ENCODE results near the gene TRPC1. TPM values are rescaled to one million over a fixed set of nuclear protein-coding genes. Genes with fewer than 3 reads are reported as not detected.

The TRPC1 gene
- total and polyA plus RNA-seq, 7 donors, result 0.41 to 2.1 (median 0.78) TPM

DNA sequence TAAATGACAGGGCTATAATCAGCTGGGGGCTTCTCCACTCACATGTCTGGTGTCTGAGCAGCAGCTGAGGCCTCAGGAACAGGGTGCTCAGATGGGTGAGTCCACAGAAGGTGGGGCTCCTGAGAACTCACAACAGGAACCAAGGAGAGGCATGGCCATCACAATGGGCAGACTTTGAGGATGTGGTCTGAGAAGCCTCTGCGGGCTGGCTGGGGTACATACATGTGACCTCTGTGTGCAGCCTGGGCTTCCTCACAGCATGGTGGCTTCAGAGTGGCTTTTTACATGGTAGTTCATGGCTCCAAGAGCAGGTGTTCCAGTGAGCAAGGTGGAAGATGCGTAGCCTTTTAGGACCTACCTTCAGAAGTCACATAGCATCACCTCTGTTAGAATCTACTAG lies 58.8 kb downstream of the TRPC1 start:
- Histone ChIP-seq H3K36me3 (ENCODE audit: insufficient read depth in 1 of 2, low read depth in 1 of 2) (no peaks in the 10 kb centered on the region), H3K27ac (no peak overlapping the region), H3K4me1 (no peaks in the 10 kb centered on the region), H3K27me3 (ENCODE audit: insufficient read depth in 3 of 3, low read length in 2 of 3) (no peaks in the 10 kb centered on the region), H3K9me3 (no peaks in the 10 kb centered on the region), H3K4me3 (no peak overlapping the region)
- DNase-seq (no peak), ATAC-seq (no peak)
- TF ChIP-seq, protein P1, sequence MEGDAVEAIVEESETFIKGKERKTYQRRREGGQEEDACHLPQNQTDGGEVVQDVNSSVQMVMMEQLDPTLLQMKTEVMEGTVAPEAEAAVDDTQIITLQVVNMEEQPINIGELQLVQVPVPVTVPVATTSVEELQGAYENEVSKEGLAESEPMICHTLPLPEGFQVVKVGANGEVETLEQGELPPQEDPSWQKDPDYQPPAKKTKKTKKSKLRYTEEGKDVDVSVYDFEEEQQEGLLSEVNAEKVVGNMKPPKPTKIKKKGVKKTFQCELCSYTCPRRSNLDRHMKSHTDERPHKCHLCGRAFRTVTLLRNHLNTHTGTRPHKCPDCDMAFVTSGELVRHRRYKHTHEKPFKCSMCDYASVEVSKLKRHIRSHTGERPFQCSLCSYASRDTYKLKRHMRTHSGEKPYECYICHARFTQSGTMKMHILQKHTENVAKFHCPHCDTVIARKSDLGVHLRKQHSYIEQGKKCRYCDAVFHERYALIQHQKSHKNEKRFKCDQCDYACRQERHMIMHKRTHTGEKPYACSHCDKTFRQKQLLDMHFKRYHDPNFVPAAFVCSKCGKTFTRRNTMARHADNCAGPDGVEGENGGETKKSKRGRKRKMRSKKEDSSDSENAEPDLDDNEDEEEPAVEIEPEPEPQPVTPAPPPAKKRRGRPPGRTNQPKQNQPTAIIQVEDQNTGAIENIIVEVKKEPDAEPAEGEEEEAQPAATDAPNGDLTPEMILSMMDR (IDR thresholded peaks at IDR 0.05), result no peak
- WGBS, 3 donors, result 97 to 100% (median 97%) methylated on average over 2 of the region's 2 CpGs
- intact Hi-C loops (cut with DNase I), result no loop called here

- Histone ChIP-seq H3K4me3 (no peak overlapping the region), H3K36me3 (ENCODE audit: insufficient read depth in 1 of 2, low read depth in 1 of 2) (no peaks in the 10 kb centered on the region), H3K27me3 (ENCODE audit: insufficient read depth in 3 of 3, low read length in 2 of 3) (no peaks in the 10 kb centered on the region), H3K9me3 (no peaks in the 10 kb centered on the region), H3K4me1 (no peaks in the 10 kb centered on the region), H3K27ac (no peak overlapping the region)
- intact Hi-C loops (cut with DNase I), result no loop called here
- no peak for DNase-seq
- TF ChIP-seq, protein P1 (IDR thresholded peaks at IDR 0.05), result no peak
- 52 to 97% (median 61%) methylated on average over 1 of the region's 1 CpG for WGBS, 3 donors
- no peak for ATAC-seq
Measured at GRCh38 chr3:142784228-142784627, 60.4 kb downstream of the TRPC1 start.

DNA sequence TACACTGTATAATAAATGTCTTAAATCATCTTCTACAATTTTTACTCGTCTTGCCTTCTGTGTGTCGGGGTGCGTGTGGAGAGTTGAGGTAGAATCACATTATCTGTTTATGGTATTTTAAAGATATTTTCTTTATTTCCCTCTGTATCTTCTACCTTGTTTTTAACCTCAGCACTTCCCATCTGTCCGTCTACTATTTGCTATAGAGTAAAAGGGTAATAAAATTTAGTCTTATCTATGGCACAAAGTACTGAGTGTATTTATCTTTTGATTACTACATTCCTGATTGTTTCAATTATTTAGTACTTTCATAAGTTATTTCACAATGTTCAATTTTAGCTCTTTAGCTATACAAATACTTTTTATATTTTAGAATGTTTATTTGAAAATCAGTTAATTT lies 62.2 kb downstream of the TRPC1 start:
- intact Hi-C loops (cut with DNase I), result no loop called here
- Histone ChIP-seq H3K9me3 (no peaks in the 10 kb centered on the region), H3K4me1 (no peaks in the 10 kb centered on the region), H3K27me3 (ENCODE audit: insufficient read depth in 3 of 3, low read length in 2 of 3) (no peaks in the 10 kb centered on the region), H3K36me3 (ENCODE audit: insufficient read depth in 1 of 2, low read depth in 1 of 2) (no peaks in the 10 kb centered on the region), H3K27ac (no peak overlapping the region), H3K4me3 (no peak overlapping the region)
- ATAC-seq (no peak), DNase-seq (no peak)
- WGBS, 3 donors, result 93 to 97% (median 94%) methylated on average over 4 of the region's 4 CpGs
- TF ChIP-seq, protein P1 (IDR thresholded peaks at IDR 0.05), result no peak

DNA sequence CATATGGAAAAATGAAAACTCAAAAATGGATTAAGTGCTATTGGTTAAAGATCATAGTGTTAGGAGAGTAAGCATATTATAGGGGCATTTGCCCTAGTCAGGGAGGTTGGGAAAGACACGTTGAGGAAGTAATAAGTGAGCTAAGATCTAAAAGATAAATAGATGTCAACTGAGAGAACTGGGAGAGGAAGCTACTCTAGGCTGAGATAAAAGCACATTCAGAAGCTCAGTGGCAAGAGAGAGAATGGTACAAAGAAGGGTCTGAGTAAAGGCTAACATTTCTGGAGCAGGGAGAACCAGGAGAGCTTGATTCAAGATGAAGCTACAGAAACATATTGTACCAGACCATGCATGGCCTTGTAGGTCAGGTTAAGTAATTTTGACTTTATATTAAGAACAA lies 63.9 kb downstream of the TRPC1 start:
- intact Hi-C loops (cut with DNase I), result no loop called here

DNA sequence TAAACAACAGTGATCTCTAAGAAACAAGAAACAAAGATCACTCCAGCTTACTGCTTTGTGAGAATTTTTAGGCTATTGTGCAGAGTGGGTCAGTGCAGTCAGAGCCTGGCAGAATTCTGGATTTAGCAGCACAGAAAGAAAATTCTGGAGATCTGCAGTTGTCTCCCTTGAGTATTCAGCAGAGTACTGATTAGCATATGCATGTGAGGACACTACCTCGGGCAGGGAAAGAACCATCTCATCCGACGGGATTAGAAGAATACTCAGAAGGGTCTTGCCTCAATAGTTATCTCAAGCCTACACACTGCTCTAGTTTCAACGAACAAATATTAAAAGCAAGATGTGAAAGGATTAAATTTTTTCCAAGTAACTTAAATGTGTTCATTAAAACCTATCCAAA lies 70.7 kb downstream of the TRPC1 start:
- no peak overlapping the region for H3K4me3 ChIP-seq
- H3K4me1 ChIP-seq, result no peaks in the 10 kb centered on the region
- no peaks in the 10 kb centered on the region for H3K27me3 ChIP-seq (ENCODE audit: insufficient read depth in 3 of 3, low read length in 2 of 3)
- intact Hi-C loops (cut with DNase I), result no loop called here
- H3K27ac ChIP-seq, result no peak overlapping the region
- DNase-seq (no peak), ATAC-seq (no peak)
- H3K9me3 ChIP-seq, result no peaks in the 10 kb centered on the region
- 79 to 85% (median 81%) methylated on average over 4 of the region's 4 CpGs for WGBS, 3 donors
- TF ChIP-seq, protein P1 (IDR thresholded peaks at IDR 0.05), result no peak
- H3K36me3 ChIP-seq (ENCODE audit: insufficient read depth in 1 of 2, low read depth in 1 of 2), result no peaks in the 10 kb centered on the region

More for the DNA sequence above, 63.9 kb downstream of the TRPC1 start:
- ATAC-seq (no peak), DNase-seq (no peak)
- no peaks in the 10 kb centered on the region for H3K9me3 ChIP-seq
- H3K4me3 ChIP-seq, result no peak overlapping the region
- H3K4me1 ChIP-seq, result no peaks in the 10 kb centered on the region
- no peak overlapping the region for H3K27ac ChIP-seq
- no peaks in the 10 kb centered on the region for H3K36me3 ChIP-seq (ENCODE audit: insufficient read depth in 1 of 2, low read depth in 1 of 2)
- no peaks in the 10 kb centered on the region for H3K27me3 ChIP-seq (ENCODE audit: insufficient read depth in 3 of 3, low read length in 2 of 3)
- WGBS, 3 donors, result 72 to 86% (median 79%) methylated on average over 1 of the region's 1 CpG
- TF ChIP-seq, protein P1 (IDR thresholded peaks at IDR 0.05), result no peak

Measured in psoas muscle (tissue), 8 donors.